ENCODE data around the gene NEBL. TPM values are rescaled to one million over a fixed set of nuclear protein-coding genes. Genes with fewer than 3 reads are reported as not detected.

The NEBL gene
- total RNA-seq, 1 donor from 2014 or later: 0.74 TPM

GRCh38 chr10:20822825-20823224 lies 74.3 kb downstream of the NEBL start:
- Mint-ChIP-seq H3K27ac (ENCODE audit: unreplicated experiment) (no peak overlapping the region), H3K27me3 (ENCODE audit: unreplicated experiment) (no peaks in the 10 kb centered on the region), H3K4me1 (ENCODE audit: low read depth, unreplicated experiment) (no peaks in the 10 kb centered on the region)

GRCh38 chr10:20817646-20818045 lies 79.5 kb downstream of the NEBL start:
- DNase-seq: no peak
- TF ChIP-seq CTCF (IDR thresholded peaks at IDR 0.05; ENCODE audit: partially characterized antibody, unreplicated experiment): no peak
- Mint-ChIP-seq H3K9me3 (ENCODE audit: unreplicated experiment) (no peaks in the 10 kb centered on the region), H3K4me1 (ENCODE audit: low read depth, unreplicated experiment) (no peaks in the 10 kb centered on the region), H3K27ac (ENCODE audit: unreplicated experiment) (no peak overlapping the region), H3K36me3 (ENCODE audit: unreplicated experiment) (no peaks in the 10 kb centered on the region), H3K27me3 (ENCODE audit: unreplicated experiment) (no peaks in the 10 kb centered on the region), H3K4me3 (ENCODE audit: unreplicated experiment) (no peak overlapping the region)

More at GRCh38 chr10:20822825-20823224, 74.3 kb downstream of the NEBL start:
- no peaks in the 10 kb centered on the region for H3K36me3 Mint-ChIP-seq (ENCODE audit: unreplicated experiment)
- DNase-seq: no peak
- no peak for TF ChIP-seq CTCF (IDR thresholded peaks at IDR 0.05; ENCODE audit: partially characterized antibody, unreplicated experiment)
- H3K4me3 Mint-ChIP-seq (ENCODE audit: unreplicated experiment): no peak overlapping the region
- no peaks in the 10 kb centered on the region for H3K9me3 Mint-ChIP-seq (ENCODE audit: unreplicated experiment)

- Mint-ChIP-seq H3K36me3 (ENCODE audit: unreplicated experiment) (no peaks in the 10 kb centered on the region), H3K4me3 (ENCODE audit: unreplicated experiment) (no peak overlapping the region), H3K9me3 (ENCODE audit: unreplicated experiment) (no peaks in the 10 kb centered on the region), H3K27ac (ENCODE audit: unreplicated experiment) (no peak overlapping the region), H3K4me1 (ENCODE audit: low read depth, unreplicated experiment) (no peaks in the 10 kb centered on the region), H3K27me3 (ENCODE audit: unreplicated experiment) (no peaks in the 10 kb centered on the region)
- no peak for TF ChIP-seq CTCF (IDR thresholded peaks at IDR 0.05; ENCODE audit: partially characterized antibody, unreplicated experiment)
- no peak for DNase-seq
These were observed 80.0 kb downstream of the NEBL start for GRCh38 chr10:20817116-20817515.

- no peaks in the 10 kb centered on the region for H3K27me3 Mint-ChIP-seq (ENCODE audit: unreplicated experiment)
- no peaks in the 10 kb centered on the region for H3K9me3 Mint-ChIP-seq (ENCODE audit: unreplicated experiment)
- TF ChIP-seq CTCF (IDR thresholded peaks at IDR 0.05; ENCODE audit: partially characterized antibody, unreplicated experiment): no peak
- H3K4me1 Mint-ChIP-seq (ENCODE audit: low read depth, unreplicated experiment): no peaks in the 10 kb centered on the region
- DNase-seq: no peak
- no peak overlapping the region for H3K4me3 Mint-ChIP-seq (ENCODE audit: unreplicated experiment)
- H3K27ac Mint-ChIP-seq (ENCODE audit: unreplicated experiment): no peak overlapping the region
- H3K36me3 Mint-ChIP-seq (ENCODE audit: unreplicated experiment): no peaks in the 10 kb centered on the region
These were observed 83.0 kb downstream of the NEBL start for GRCh38 chr10:20814116-20814515.

GRCh38 chr10:20811131-20811530 lies 86.0 kb downstream of the NEBL start:
- TF ChIP-seq CTCF (IDR thresholded peaks at IDR 0.05; ENCODE audit: partially characterized antibody, unreplicated experiment): no peak
- Mint-ChIP-seq H3K4me1 (ENCODE audit: low read depth, unreplicated experiment) (peaks cover 5% of the 10 kb centered on the region), H3K27me3 (ENCODE audit: unreplicated experiment) (no peaks in the 10 kb centered on the region), H3K27ac (ENCODE audit: unreplicated experiment) (no peak overlapping the region), H3K36me3 (ENCODE audit: unreplicated experiment) (no peaks in the 10 kb centered on the region), H3K4me3 (ENCODE audit: unreplicated experiment) (no peak overlapping the region), H3K9me3 (ENCODE audit: unreplicated experiment) (no peaks in the 10 kb centered on the region)
- no peak for DNase-seq

All from glutamatergic neuron (in vitro differentiated cells).